Measurements from ENCODE around the gene BICRAL.

BICRAL gene

DNA sequence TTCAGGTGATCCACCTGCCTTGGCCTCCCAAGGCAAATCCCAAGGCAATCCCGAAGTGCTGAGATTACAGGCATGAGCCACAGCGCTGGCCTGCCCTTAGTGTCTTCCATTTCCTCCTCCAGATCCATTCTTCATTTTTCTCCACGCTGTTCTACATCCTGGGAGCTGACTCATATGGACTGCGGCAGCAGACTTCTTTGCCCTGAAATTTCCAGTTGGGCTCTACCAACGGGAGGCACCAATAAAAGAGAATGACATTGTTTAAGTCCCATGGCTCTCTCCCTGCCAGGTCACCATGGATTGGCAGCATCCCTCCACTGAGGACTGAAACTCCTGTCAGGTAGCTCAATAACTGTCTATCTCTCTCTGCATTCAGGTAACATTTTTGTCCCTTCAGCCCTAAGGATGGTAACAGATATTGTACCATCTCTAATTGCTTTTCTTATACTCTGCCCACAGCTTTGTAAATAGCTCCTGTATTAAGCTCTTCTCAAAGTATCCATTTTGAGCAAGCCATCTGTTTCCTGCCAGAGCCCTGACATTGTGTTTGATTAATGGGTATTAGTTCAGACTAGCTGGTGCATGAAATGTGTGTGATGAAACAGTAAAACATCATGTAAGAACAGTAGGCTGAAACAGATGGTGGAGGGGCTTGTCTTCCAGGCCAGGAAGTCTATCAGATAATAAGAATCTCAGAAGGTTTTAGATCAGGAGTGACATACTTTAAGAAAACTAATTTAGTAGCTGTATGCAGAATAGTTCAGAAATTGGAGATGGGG is 39.5 kb upstream of the BICRAL start:
- Histone ChIP-seq H2BK15ac (ENCODE audit: low read length) (no peak overlapping the region), H4K91ac (ENCODE audit: low read depth, low read length, poor library complexity) (no peak overlapping the region), H2AFZ (ENCODE audit: low read length) (no peak overlapping the region), H3K27me3 (ENCODE audit: control insufficient read depth in 3 of 3, insufficient read depth in 3 of 3, low read depth in 1 of 3, low read length in 3 of 3) (no peaks in the 10 kb centered on the region), H2BK5ac (ENCODE audit: low read length) (no peak overlapping the region), H3K14ac (ENCODE audit: low read length) (no peak overlapping the region), H3K4me3 (ENCODE audit: low read length in 2 of 2) (no peak overlapping the region), H3K4me1 (ENCODE audit: control insufficient read depth in 2 of 2, insufficient read depth in 1 of 2, low read depth in 1 of 2, low read length in 2 of 2) (peaks cover 3 to 4% of the 10 kb centered on the region in 2 donors), H3K4ac (ENCODE audit: low read length) (no peak overlapping the region), H3K18ac (ENCODE audit: low read length) (no peak overlapping the region), H3K36me3 (replicated peaks in 1 of 2; ENCODE audit: control insufficient read depth in 2 of 2, insufficient read depth in 2 of 2, low read length in 2 of 2) (peaks cover 0 to 12% of the 10 kb centered on the region in 2 donors), H3K4me2 (ENCODE audit: insufficient read depth, low read length, poor library complexity, severe bottlenecking) (no peak overlapping the region), H2BK12ac (ENCODE audit: low read length) (no peak overlapping the region), H4K8ac (ENCODE audit: low read depth, low read length) (no peak overlapping the region), H3K23ac (ENCODE audit: low read depth, low read length, poor library complexity) (no peak overlapping the region), H3K27ac (replicated peaks; ENCODE audit: low read length) (no peak overlapping the region), H3K9me3 (replicated peaks in 1 of 2; ENCODE audit: control insufficient read depth in 2 of 2, insufficient read depth in 1 of 2, low read depth in 1 of 2, low read length in 2 of 2) (no peaks in the 10 kb centered on the region), H2AK5ac (ENCODE audit: low read depth, low read length) (no peak overlapping the region), H3K9ac (ENCODE audit: low read depth, low read length, poor library complexity) (no peak overlapping the region), H2BK120ac (ENCODE audit: low read depth, low read length) (no peak overlapping the region), H3K79me1 (ENCODE audit: low read depth, low read length) (peaks cover 7% of the 10 kb centered on the region)
- WGBS, 2 donors (ENCODE audit: extremely low coverage in 2 of 2, insufficient read length in 2 of 2, insufficient replicate concordance in 1 of 2), result no CpG with 5 or more reads among the region's 5 CpGs
- DNase-seq (ENCODE audit: low spot score), result no peak

DNA sequence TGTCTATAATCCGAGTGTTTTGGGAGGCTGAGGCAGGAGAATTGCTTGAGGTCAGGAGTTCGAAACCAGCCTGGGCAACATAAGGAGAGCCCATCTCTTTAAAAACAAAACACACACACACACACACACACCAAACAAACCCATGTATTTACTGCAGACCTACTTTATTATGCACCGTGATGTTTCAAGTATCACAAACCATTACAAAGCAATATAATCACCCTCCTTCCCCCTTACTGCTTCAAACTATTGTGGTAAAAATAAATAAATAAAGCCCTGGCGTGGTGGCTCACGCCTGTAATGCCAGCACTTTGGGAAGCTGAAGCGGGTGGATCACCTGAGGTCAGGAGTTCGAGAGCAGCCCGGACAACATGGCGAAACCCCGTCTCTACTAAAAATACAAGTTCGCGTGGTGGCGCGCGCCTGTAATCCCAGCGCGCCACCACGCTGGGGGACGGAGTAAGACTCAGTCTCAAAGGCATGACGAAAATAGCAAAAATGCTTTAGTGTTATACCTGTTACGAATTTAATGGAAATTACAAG is 37.4 kb upstream of the BICRAL start:
- no CpG with 5 or more reads among the region's 21 CpGs for WGBS, 2 donors (ENCODE audit: extremely low coverage in 2 of 2, insufficient read length in 2 of 2, insufficient replicate concordance in 1 of 2)
- H3K4me1 ChIP-seq (ENCODE audit: control insufficient read depth in 2 of 2, insufficient read depth in 1 of 2, low read depth in 1 of 2, low read length in 2 of 2), result peaks cover 3 to 4% of the 10 kb centered on the region in 2 donors
- no peak overlapping the region for H3K18ac ChIP-seq (ENCODE audit: low read length)
- peak overlapping the region; percentile 14 for H3K4me2 ChIP-seq (ENCODE audit: insufficient read depth, low read length, poor library complexity, severe bottlenecking)
- H2BK15ac ChIP-seq (ENCODE audit: low read length), result no peak overlapping the region
- no peak overlapping the region for H4K91ac ChIP-seq (ENCODE audit: low read depth, low read length, poor library complexity)
- H3K79me1 ChIP-seq (ENCODE audit: low read depth, low read length), result peaks cover 7% of the 10 kb centered on the region
- no peak overlapping the region for H3K9ac ChIP-seq (ENCODE audit: low read depth, low read length, poor library complexity)
- no peak overlapping the region for H3K4ac ChIP-seq (ENCODE audit: low read length)
- no peak overlapping the region for H2AK5ac ChIP-seq (ENCODE audit: low read depth, low read length)
- no peak overlapping the region for H3K27ac ChIP-seq (replicated peaks; ENCODE audit: low read length)
- no peak overlapping the region for H4K8ac ChIP-seq (ENCODE audit: low read depth, low read length)
- H3K23ac ChIP-seq (ENCODE audit: low read depth, low read length, poor library complexity), result no peak overlapping the region
- no peak overlapping the region for H2BK120ac ChIP-seq (ENCODE audit: low read depth, low read length)
- H2BK12ac ChIP-seq (ENCODE audit: low read length), result no peak overlapping the region
- H2AFZ ChIP-seq (ENCODE audit: low read length), result no peak overlapping the region
- H3K4me3 ChIP-seq (ENCODE audit: low read length in 2 of 2), result peak overlapping the region in 1 of 2 donors; percentile 95
- no peaks in the 10 kb centered on the region for H3K9me3 ChIP-seq (replicated peaks in 1 of 2; ENCODE audit: control insufficient read depth in 2 of 2, insufficient read depth in 1 of 2, low read depth in 1 of 2, low read length in 2 of 2)
- no peak overlapping the region for H3K14ac ChIP-seq (ENCODE audit: low read length)
- H3K36me3 ChIP-seq (replicated peaks in 1 of 2; ENCODE audit: control insufficient read depth in 2 of 2, insufficient read depth in 2 of 2, low read length in 2 of 2), result peaks cover 0 to 12% of the 10 kb centered on the region in 2 donors
- no peak for DNase-seq (ENCODE audit: low spot score)
- H3K27me3 ChIP-seq (ENCODE audit: control insufficient read depth in 3 of 3, insufficient read depth in 3 of 3, low read depth in 1 of 3, low read length in 3 of 3), result no peaks in the 10 kb centered on the region
- no peak overlapping the region for H2BK5ac ChIP-seq (ENCODE audit: low read length)

DNA sequence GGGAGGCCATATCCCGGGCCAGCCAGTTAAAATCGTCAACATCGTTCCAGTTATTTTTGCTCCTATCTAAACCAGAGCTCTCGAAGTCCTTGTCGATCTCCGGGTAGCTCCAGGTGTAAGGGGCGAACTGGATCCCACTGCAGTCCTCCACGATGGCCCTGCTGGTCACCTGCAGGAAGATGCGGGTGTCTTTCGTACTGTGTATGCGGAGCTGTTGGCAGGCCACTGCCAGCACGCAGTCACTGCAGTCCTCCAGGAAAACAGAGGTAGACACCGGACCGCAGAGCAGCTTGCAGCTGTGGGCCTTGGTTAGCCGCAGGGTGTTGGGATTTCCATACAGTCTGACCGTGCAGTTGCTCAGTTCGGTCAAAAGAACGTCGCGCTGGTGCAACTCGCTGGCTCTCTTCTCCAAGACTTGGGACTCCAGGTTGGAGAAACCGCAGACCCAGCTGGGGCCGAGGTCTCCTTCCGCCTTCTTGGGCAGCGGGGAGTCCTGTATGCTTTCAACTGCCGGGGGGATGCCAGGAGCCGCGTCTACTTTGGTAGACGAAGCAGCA is 36.7 kb upstream of the BICRAL start:
- no peaks in the 10 kb centered on the region for H3K9me3 ChIP-seq (replicated peaks in 1 of 2; ENCODE audit: control insufficient read depth in 2 of 2, insufficient read depth in 1 of 2, low read depth in 1 of 2, low read length in 2 of 2)
- peak overlapping the region; percentile 10 for H2AK5ac ChIP-seq (ENCODE audit: low read depth, low read length)
- H2BK15ac ChIP-seq (ENCODE audit: low read length), result peak overlapping the region; percentile 73
- peak overlapping the region; percentile 81 for H2BK120ac ChIP-seq (ENCODE audit: low read depth, low read length)
- H3K79me1 ChIP-seq (ENCODE audit: low read depth, low read length), result peaks cover 8% of the 10 kb centered on the region
- peak overlapping the region; percentile 85 for H2AFZ ChIP-seq (ENCODE audit: low read length)
- H2BK5ac ChIP-seq (ENCODE audit: low read length), result peak overlapping the region; percentile 90
- H3K27ac ChIP-seq (replicated peaks; ENCODE audit: low read length), result no peak overlapping the region
- H3K27me3 ChIP-seq (ENCODE audit: control insufficient read depth in 3 of 3, insufficient read depth in 3 of 3, low read depth in 1 of 3, low read length in 3 of 3), result no peaks in the 10 kb centered on the region
- H3K4me3 ChIP-seq (ENCODE audit: low read length in 2 of 2), result peak overlapping the region; percentile 86 to 95
- H3K4ac ChIP-seq (ENCODE audit: low read length), result no peak overlapping the region
- H3K4me2 ChIP-seq (ENCODE audit: insufficient read depth, low read length, poor library complexity, severe bottlenecking), result peak overlapping the region; percentile 78
- H3K4me1 ChIP-seq (ENCODE audit: control insufficient read depth in 2 of 2, insufficient read depth in 1 of 2, low read depth in 1 of 2, low read length in 2 of 2), result peaks cover 3 to 4% of the 10 kb centered on the region in 2 donors
- no CpG with 5 or more reads among the region's 29 CpGs for WGBS, 2 donors (ENCODE audit: extremely low coverage in 2 of 2, insufficient read length in 2 of 2, insufficient replicate concordance in 1 of 2)
- H4K8ac ChIP-seq (ENCODE audit: low read depth, low read length), result no peak overlapping the region
- no peak overlapping the region for H2BK12ac ChIP-seq (ENCODE audit: low read length)
- peak overlapping the region; percentile 44 for H3K14ac ChIP-seq (ENCODE audit: low read length)
- peak overlapping the region; percentile 50 for H3K23ac ChIP-seq (ENCODE audit: low read depth, low read length, poor library complexity)
- no peak overlapping the region for H4K91ac ChIP-seq (ENCODE audit: low read depth, low read length, poor library complexity)
- H3K18ac ChIP-seq (ENCODE audit: low read length), result peak overlapping the region; percentile 97
- H3K9ac ChIP-seq (ENCODE audit: low read depth, low read length, poor library complexity), result peak overlapping the region; percentile 93
- DNase-seq (ENCODE audit: low spot score), result peak; percentile 12
- H3K36me3 ChIP-seq (replicated peaks in 1 of 2; ENCODE audit: control insufficient read depth in 2 of 2, insufficient read depth in 2 of 2, low read length in 2 of 2), result peaks cover 0 to 12% of the 10 kb centered on the region in 2 donors

Data from neuronal stem cell (in vitro differentiated cells).